Endothelial cell of umbilical vein (primary cell): ENCODE measurements around the gene TAF3. TPM values are rescaled to one million over a fixed set of nuclear protein-coding genes. Genes with fewer than 3 reads are reported as not detected.
A peak's percentile ranks its signal among the peaks of the same experiment; 100 is the strongest.

Source experiments
- BruUV-seq: library from RNA; stranded (reverse); fragments of 400-500 nt; replicated peaks from 2 replicates; lab custom pipeline; 2021; lab: Mats Ljungman, UMichigan
- CTCF ChIA-PET: fragments of 300-600, 350-600 bp; sonication (Branson Sonifier 250); formaldehyde crosslinking; loops from one replicate; lab custom pipeline; 2021; ENCODE audit warnings: antibody characterized with exemption, inconsistent platforms; lab: Charles Lee
- POLR2A ChIA-PET: fragments of 300-600, 350-600 bp; sonication (Branson Sonifier 250); formaldehyde crosslinking; loops from one replicate; lab custom pipeline; 2021; ENCODE audit warnings: antibody characterized with exemption, inconsistent platforms; lab: Charles Lee
- DNase-seq: peaks from one replicate; pipeline ENCODE4 v3.0.0-alpha.2; 2011; ENCODE audit warnings: low read depth, low spot score
- FAIRE-seq: peaks from 2 replicates; lab custom pipeline; 2011; peaks lifted over from hg19 to GRCh38; lab: Jason Lieb, UNC
- H2AFZ ChIP-seq: 2 replicates; pipeline ENCODE4 v1.6.0; 2012; ENCODE audit warnings: low read depth, low read length, control low read depth, inconsistent platforms
- H3K27ac ChIP-seq: 2 replicates; pipeline ENCODE4 v1.5.1; 2011; ENCODE audit warnings: low read depth, mild to moderate bottlenecking, control low read depth, low read length, moderate library complexity; ENCODE audit not compliant: insufficient read depth
- H3K27me3 ChIP-seq, 2 experiments: 2 replicates each; pipeline versions ENCODE4 v1.6.0 to v1.6.1; 2011; ENCODE audit warnings: low read length in 2 of 2, mixed read lengths in 1 of 2; ENCODE audit not compliant: control insufficient read depth in 2 of 2, insufficient read depth in 2 of 2
- H3K36me3 ChIP-seq, 2 experiments: 2 replicates in 1 of 2; 3 replicates in 1 of 2; pipeline ENCODE4 v1.5.1; 2011; ENCODE audit warnings: low read length in 2 of 2, mild to moderate bottlenecking in 1 of 2, moderate library complexity in 1 of 2; ENCODE audit not compliant: control insufficient read depth in 2 of 2, insufficient read depth in 2 of 2; ENCODE audit errors: extremely low read depth in 1 of 2
- H3K4me1 ChIP-seq: 3 replicates; pipeline ENCODE4 v1.5.1; 2011; ENCODE audit warnings: mild to moderate bottlenecking, low read length; ENCODE audit not compliant: control insufficient read depth, insufficient read depth; ENCODE audit errors: extremely low read depth
- H3K4me2 ChIP-seq: 2 replicates; pipeline ENCODE4 v1.6.1; 2011; ENCODE audit warnings: low read length, control low read depth, mixed read lengths; ENCODE audit not compliant: insufficient read depth
- H3K4me3 ChIP-seq, 3 experiments: fragments of 200-600 bp in 1 of 3; sonication (generic), shearing (Covaris generic) in 1 of 3; replicated peaks in 1 of 3; 2 replicates each; pipeline ENCODE4 v1.5.1; 2011 to 2016; ENCODE audit warnings: control low read depth in 3 of 3, low read length in 3 of 3, mild to moderate bottlenecking in 2 of 3, inconsistent platforms in 1 of 3, low read depth in 1 of 3, moderate library complexity in 1 of 3; ENCODE audit not compliant: insufficient read depth in 1 of 3
- H3K79me2 ChIP-seq: 2 replicates; pipeline ENCODE4 v1.6.0; 2012; ENCODE audit warnings: low read length, inconsistent platforms; ENCODE audit not compliant: control insufficient read depth, insufficient read depth
- H3K9ac ChIP-seq: replicated peaks from 2 replicates; pipeline ENCODE3; 2011; ENCODE audit warnings: low read length, control low read depth; ENCODE audit not compliant: insufficient read depth; ENCODE audit errors: extremely low read depth
- H3K9me1 ChIP-seq: replicated peaks from 3 replicates; pipeline ENCODE4 v1.6.0; 2011; ENCODE audit warnings: mild to moderate bottlenecking, low read length; ENCODE audit not compliant: control insufficient read depth, insufficient read depth; ENCODE audit errors: extremely low read depth
- H3K9me3 ChIP-seq: replicated peaks from 2 replicates; pipeline ENCODE4 v1.5.1; 2012; ENCODE audit warnings: low read length, inconsistent platforms; ENCODE audit not compliant: control insufficient read depth, insufficient read depth
- H4K20me1 ChIP-seq: replicated peaks from 2 replicates; pipeline ENCODE3; 2011; ENCODE audit warnings: mild to moderate bottlenecking, low read length; ENCODE audit not compliant: control insufficient read depth, insufficient read depth; ENCODE audit errors: extremely low read depth
- EZH2 ChIP-seq: IDR thresholded peaks from 2 replicates; pipeline ENCODE4 v1.6.1; 2012; ENCODE audit warnings: borderline replicate concordance, low read depth, mild to moderate bottlenecking, moderate library complexity, low read length, inconsistent platforms; ENCODE audit not compliant: severe bottlenecking
- FOS ChIP-seq: IDR thresholded peaks from 2 replicates; pipeline ENCODE4 v1.6.1; 2011; ENCODE audit warnings: mild to moderate bottlenecking, low read length, moderate library complexity, borderline replicate concordance; ENCODE audit not compliant: insufficient read depth
- GATA2 ChIP-seq: IDR thresholded peaks from 2 replicates; pipeline ENCODE4 v1.7.0; 2011; ENCODE audit warnings: low read depth, mild to moderate bottlenecking, moderate library complexity, mixed read lengths, low read length; ENCODE audit not compliant: insufficient read length, insufficient read depth
- JUN ChIP-seq: IDR thresholded peaks from 2 replicates; pipeline ENCODE4 v1.6.1; 2011; ENCODE audit warnings: borderline replicate concordance, low read depth; ENCODE audit not compliant: insufficient read length, insufficient read depth
- MYC ChIP-seq: IDR thresholded peaks from one replicate; pipeline ENCODE4 v1.6.1; 2011; ENCODE audit warnings: mild to moderate bottlenecking, low read depth, low read length
- POLR2A ChIP-seq: IDR thresholded peaks from 2 replicates; pipeline ENCODE4 v1.6.1; 2012; ENCODE audit warnings: low read depth, mild to moderate bottlenecking, control low read depth, low read length
- POLR2AphosphoS5 ChIP-seq: IDR thresholded peaks from 2 replicates; pipeline ENCODE4 v1.6.1; 2012; ENCODE audit warnings: low read depth, mild to moderate bottlenecking, control low read depth, low read length, moderate library complexity; ENCODE audit not compliant: insufficient read depth
- dilution Hi-C: fragments of 300-500 bp; cut with MboI; formaldehyde crosslinking; loops from one replicate; pipeline ENCODE4 v1.15.0; 2019; ENCODE audit warnings: low sequenced_read_pairs; ENCODE audit not compliant: extremely low pct_ligation_motif_present
- intact Hi-C: fragments of 100-400 bp; cut with micrococcal nuclease; formaldehyde crosslinking; loops from one replicate; pipeline ENCODE4 v1.10.0; 2022
- polyA plus RNA-seq, 4 experiments: library from polyadenylated mRNA; depleted of rRNA in 3 of 4; stranded (reverse) in 3 of 4; unstranded in 1 of 4; fragments of >200 nt; gene quantifications; 2 replicates each; pipeline versions ENCODE4 v1.2.1 to v1.2.3, GENCODE V29; 2011 to 2012; ENCODE audit warnings: missing spikeins in 1 of 4
- total RNA-seq: library from RNA; stranded (reverse); gene quantifications from 2 replicates; pipeline ENCODE4 v1.2.3, GENCODE V29; 2021
- TF ChIP-seq, protein P1 (sequence below), 2 donors: IDR thresholded peaks; 1 replicate in 1 of 2; 2 replicates in 1 of 2; pipeline ENCODE4 v1.5.1; 2011; ENCODE audit warnings: low read length in 2 of 2, mild to moderate bottlenecking in 2 of 2, moderate library complexity in 2 of 2, control low read depth in 1 of 2, inconsistent platforms in 1 of 2, low read depth in 1 of 2; ENCODE audit not compliant: insufficient read depth in 1 of 2; ENCODE audit errors: extremely low read depth in 1 of 2
- TF ChIP-seq, protein P2 (sequence below): IDR thresholded peaks from 2 replicates; pipeline ENCODE4 v1.6.1; 2011; ENCODE audit not compliant: insufficient read depth, insufficient read length

Gene TAF3
- total and polyA plus RNA-seq, 2 donors (not counting 3 experiments of a cell fraction or from before 2014, with no cell fraction given): 2.4 to 10.5 TPM

DNA sequence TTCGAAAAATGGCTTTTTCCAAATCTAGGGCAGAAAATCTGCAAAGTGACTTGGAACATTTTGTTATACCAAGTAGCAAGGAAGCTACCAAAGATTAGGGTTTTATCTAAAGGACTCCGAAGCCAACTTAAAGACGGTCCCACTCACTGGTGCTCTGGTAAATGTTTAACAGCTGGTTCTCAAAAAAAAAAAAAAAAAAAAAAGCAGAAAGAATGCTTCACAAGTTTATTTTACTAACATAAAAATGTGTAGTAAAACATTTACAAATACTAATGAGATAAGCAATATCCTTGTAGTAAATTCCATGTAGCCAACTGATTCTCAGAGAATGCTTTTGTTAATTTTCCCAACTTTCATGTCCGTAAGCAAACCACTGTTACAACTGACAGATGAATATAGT lies 38.4 kb downstream of the TAF3 start:
- FAIRE-seq (no peak), DNase-seq (no peak)
- Histone ChIP-seq H3K4me2 (no peak overlapping the region), H4K20me1 (no peaks in the 10 kb centered on the region), H3K27ac (no peak overlapping the region), H3K79me2 (peaks cover 4% of the 10 kb centered on the region), H3K9me1 (no peaks in the 10 kb centered on the region), H3K27me3 (no peaks in the 10 kb centered on the region), H3K9ac (no peak overlapping the region), H3K9me3 (no peaks in the 10 kb centered on the region), H2AFZ (no peak overlapping the region), H3K4me1 (no peaks in the 10 kb centered on the region), H3K36me3 (no peaks in the 10 kb centered on the region), H3K4me3 (no peak overlapping the region)
- no peak for TF ChIP-seq FOS
- intact Hi-C loops: no loop called here
- BruUV-seq: no TSS peak
- ChIA-PET POLR2A (no interaction called here), CTCF (no interaction called here)
- dilution Hi-C loops: no loop called here

DNA sequence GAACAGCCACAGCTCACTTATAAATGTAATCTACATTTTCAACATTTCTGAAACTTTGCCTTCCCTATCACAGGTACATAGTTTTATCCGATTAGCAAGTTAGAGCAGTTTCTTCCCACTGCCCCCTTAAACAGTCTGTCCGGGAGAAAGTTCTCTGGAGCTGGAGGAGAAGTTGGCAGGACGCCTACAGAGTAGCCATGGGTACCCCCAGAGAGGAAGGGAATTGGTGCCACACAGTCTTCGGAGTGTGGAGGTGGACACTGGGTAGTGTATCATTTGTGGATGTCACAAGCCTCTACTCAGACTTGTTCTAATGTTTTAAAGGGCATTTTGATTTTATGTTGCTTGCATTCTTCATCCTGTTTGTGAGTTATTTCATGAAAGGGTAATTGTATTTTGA lies 39.0 kb downstream of the TAF3 start:
- TF ChIP-seq POLR2AphosphoS5 (no peak), EZH2 (no peak), POLR2A (no peak), MYC (no peak), FOS (no peak), GATA2 (no peak), JUN (no peak)
- TF ChIP-seq, protein P1, sequence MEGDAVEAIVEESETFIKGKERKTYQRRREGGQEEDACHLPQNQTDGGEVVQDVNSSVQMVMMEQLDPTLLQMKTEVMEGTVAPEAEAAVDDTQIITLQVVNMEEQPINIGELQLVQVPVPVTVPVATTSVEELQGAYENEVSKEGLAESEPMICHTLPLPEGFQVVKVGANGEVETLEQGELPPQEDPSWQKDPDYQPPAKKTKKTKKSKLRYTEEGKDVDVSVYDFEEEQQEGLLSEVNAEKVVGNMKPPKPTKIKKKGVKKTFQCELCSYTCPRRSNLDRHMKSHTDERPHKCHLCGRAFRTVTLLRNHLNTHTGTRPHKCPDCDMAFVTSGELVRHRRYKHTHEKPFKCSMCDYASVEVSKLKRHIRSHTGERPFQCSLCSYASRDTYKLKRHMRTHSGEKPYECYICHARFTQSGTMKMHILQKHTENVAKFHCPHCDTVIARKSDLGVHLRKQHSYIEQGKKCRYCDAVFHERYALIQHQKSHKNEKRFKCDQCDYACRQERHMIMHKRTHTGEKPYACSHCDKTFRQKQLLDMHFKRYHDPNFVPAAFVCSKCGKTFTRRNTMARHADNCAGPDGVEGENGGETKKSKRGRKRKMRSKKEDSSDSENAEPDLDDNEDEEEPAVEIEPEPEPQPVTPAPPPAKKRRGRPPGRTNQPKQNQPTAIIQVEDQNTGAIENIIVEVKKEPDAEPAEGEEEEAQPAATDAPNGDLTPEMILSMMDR (IDR thresholded peaks at IDR 0.05; ENCODE audit: extremely low read depth in 1 of 2, insufficient read depth in 1 of 2, low read depth in 1 of 2, low read length in 2 of 2): no peak
- TF ChIP-seq, protein P2, sequence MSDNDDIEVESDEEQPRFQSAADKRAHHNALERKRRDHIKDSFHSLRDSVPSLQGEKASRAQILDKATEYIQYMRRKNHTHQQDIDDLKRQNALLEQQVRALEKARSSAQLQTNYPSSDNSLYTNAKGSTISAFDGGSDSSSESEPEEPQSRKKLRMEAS: no peak
- no peaks in the 10 kb centered on the region for H3K9me3 ChIP-seq
- H3K27ac ChIP-seq: no peak overlapping the region
- H3K79me2 ChIP-seq: peaks cover 6% of the 10 kb centered on the region
- ChIA-PET POLR2A (no interaction called here), CTCF (interaction anchor here (0.6 to 1.1 kb wide), 4 partner anchors 9 to 1437 kb away, joined by 3 to 5 read pairs (median 4); no protein-coding TSS in a partner anchor)
- no peaks in the 10 kb centered on the region for H3K36me3 ChIP-seq
- H3K9ac ChIP-seq: no peak overlapping the region
- H3K4me2 ChIP-seq: no peak overlapping the region
- intact Hi-C loops: no loop called here
- no peak overlapping the region for H2AFZ ChIP-seq
- no peaks in the 10 kb centered on the region for H3K4me1 ChIP-seq
- H3K9me1 ChIP-seq: no peaks in the 10 kb centered on the region
- H4K20me1 ChIP-seq: no peaks in the 10 kb centered on the region
- BruUV-seq: no TSS peak
- peak; percentile 14 for DNase-seq
- H3K27me3 ChIP-seq: no peaks in the 10 kb centered on the region
- dilution Hi-C loops: no loop called here
- FAIRE-seq: no peak
- no peak overlapping the region for H3K4me3 ChIP-seq
